Uterus (tissue), 4 donors: ENCODE data around the gene RASGRP1. TPM values are rescaled to one million over a fixed set of nuclear protein-coding genes. Genes with fewer than 3 reads are reported as not detected.

ENCODE experiments used
- DNase-seq, 2 donors: peaks; one replicate each; pipeline ENCODE4 v3.0.0-alpha.2; 2019 to 2020
- H3K27ac ChIP-seq, 2 donors: fragments of 200-600 bp; sonication (generic); 1 replicate in 1 of 2; 2 replicates in 1 of 2; pipeline ENCODE4 v1.5.1; 2016 to 2018
- H3K27me3 ChIP-seq, 2 donors: fragments of 200-600 bp; sonication (generic); one replicate each; pipeline ENCODE4 v1.5.1; 2018 to 2019; ENCODE audit warnings: control low read depth in 1 of 2
- H3K36me3 ChIP-seq, 2 donors: fragments of 200-600 bp; sonication (generic); one replicate each; pipeline ENCODE4 v1.5.1; 2019; ENCODE audit warnings: control low read depth in 1 of 2
- H3K4me1 ChIP-seq, 2 donors: fragments of 200-600 bp; sonication (generic); one replicate each; pipeline ENCODE4 v1.5.1; 2018 to 2019; ENCODE audit warnings: control low read depth in 1 of 2
- H3K4me3 ChIP-seq, 2 donors: fragments of 200-600 bp; sonication (generic); 1 replicate in 1 of 2; 2 replicates in 1 of 2; pipeline ENCODE4 v1.5.1; 2018 to 2019; ENCODE audit warnings: mild to moderate bottlenecking in 1 of 2
- H3K9me3 ChIP-seq, 2 donors: fragments of 200-600 bp; sonication (generic); one replicate each; pipeline ENCODE4 v1.5.1; 2019; ENCODE audit warnings: control low read depth in 1 of 2
- CTCF ChIP-seq, 4 experiments: fragments of 200-600 bp in 2 of 4; fragments of 450-650 bp in 2 of 4; sonication (generic) in 2 of 4; IDR thresholded peaks; one replicate each; pipeline ENCODE4 v1.5.1; 2016 to 2019; ENCODE audit warnings: antibody characterized with exemption in 4 of 4, mild to moderate bottlenecking in 2 of 4, moderate library complexity in 1 of 4
- POLR2A ChIP-seq, 2 donors: fragments of 450-650 bp; IDR thresholded peaks; one replicate each; pipeline ENCODE4 v1.6.1; 2016; ENCODE audit warnings: antibody characterized with exemption in 2 of 2, mild to moderate bottlenecking in 1 of 2, moderate library complexity in 1 of 2
- intact Hi-C: fragments of 100-400 bp; cut with DNase I; formaldehyde crosslinking; loops from one replicate; pipeline ENCODE4 v1.15.1; 2023; ENCODE audit warnings: low total_unique reads
- total RNA-seq, 4 donors: library from RNA; depleted of rRNA in 3 of 4; stranded (reverse); fragments of >200 nt in 3 of 4; gene quantifications; one replicate each; pipeline versions ENCODE4 v1.1.0 to v1.2.4, GENCODE V29; 2014 to 2023
- donor health status: DM: yes; HTN: yes; CAD: no.

The RASGRP1 gene
- total RNA-seq, 4 donors from 2014 or later, result under 0.01 to 0.82 (median 0.48) TPM; not detected in 1

- Histone ChIP-seq H3K9me3 (no peaks in the 10 kb centered on the region), H3K36me3 (no peaks in the 10 kb centered on the region), H3K27me3 (no peaks in the 10 kb centered on the region), H3K27ac (no peak overlapping the region), H3K4me3 (no peak overlapping the region), H3K4me1 (no peaks in the 10 kb centered on the region)
- intact Hi-C loops, result no loop called here
- no peak for DNase-seq
- no peak for TF ChIP-seq POLR2A (IDR thresholded peaks at IDR 0.05)
- no peak for TF ChIP-seq CTCF (IDR thresholded peaks at IDR 0.05)
Observed at GRCh38 chr15:38600236-38600635, 35.6 kb upstream of the RASGRP1 start.

- Histone ChIP-seq H3K27ac (no peak overlapping the region), H3K27me3 (no peaks in the 10 kb centered on the region)
Observed at GRCh38 chr15:38598749-38599148, 34.1 kb upstream of the RASGRP1 start.

GRCh38 chr15:38597219-38597800, 32.7 kb upstream of the RASGRP1 start:
- TF ChIP-seq POLR2A (IDR thresholded peaks at IDR 0.05) (no peak), CTCF (IDR thresholded peaks at IDR 0.05) (no peak)
- Histone ChIP-seq H3K9me3 (no peaks in the 10 kb centered on the region), H3K27me3 (no peaks in the 10 kb centered on the region), H3K4me3 (no peak overlapping the region), H3K4me1 (no peaks in the 10 kb centered on the region), H3K36me3 (no peaks in the 10 kb centered on the region), H3K27ac (no peak overlapping the region)
- intact Hi-C loops, result no loop called here
- no peak for DNase-seq

More at GRCh38 chr15:38598749-38599148, 34.1 kb upstream of the RASGRP1 start:
- Histone ChIP-seq H3K4me3 (no peak overlapping the region), H3K36me3 (no peaks in the 10 kb centered on the region), H3K4me1 (no peaks in the 10 kb centered on the region), H3K9me3 (no peaks in the 10 kb centered on the region)
- intact Hi-C loops, result no loop called here
- TF ChIP-seq CTCF (IDR thresholded peaks at IDR 0.05), result no peak
- no peak for TF ChIP-seq POLR2A (IDR thresholded peaks at IDR 0.05)
- no peak for DNase-seq

- Histone ChIP-seq H3K9me3 (no peaks in the 10 kb centered on the region), H3K27me3 (no peaks in the 10 kb centered on the region), H3K4me1 (no peaks in the 10 kb centered on the region), H3K27ac (no peak overlapping the region), H3K36me3 (no peaks in the 10 kb centered on the region), H3K4me3 (no peak overlapping the region)
- intact Hi-C loops, result no loop called here
- no peak for DNase-seq
- TF ChIP-seq POLR2A (IDR thresholded peaks at IDR 0.05) (no peak), CTCF (IDR thresholded peaks at IDR 0.05) (no peak)
Observed at GRCh38 chr15:38593524-38593923, 28.9 kb upstream of the RASGRP1 start.

- H3K36me3 ChIP-seq, result no peaks in the 10 kb centered on the region
- no peak overlapping the region for H3K27ac ChIP-seq
- DNase-seq, result no peak
- H3K9me3 ChIP-seq, result no peaks in the 10 kb centered on the region
- H3K4me3 ChIP-seq, result no peak overlapping the region
- H3K4me1 ChIP-seq, result no peaks in the 10 kb centered on the region
- TF ChIP-seq CTCF (IDR thresholded peaks at IDR 0.05) (no peak), POLR2A (IDR thresholded peaks at IDR 0.05) (no peak)
- no peaks in the 10 kb centered on the region for H3K27me3 ChIP-seq
- intact Hi-C loops, result no loop called here
Observed at GRCh38 chr15:38589502-38589901, 24.9 kb upstream of the RASGRP1 start.
